T follicular helper cell (primary cell): ENCODE results near the gene TENT5D.
"Not testable (repeated sequence)": the region's sequence is repeated elsewhere in the genome, so short reads cannot be mapped to it uniquely, and the experiment has no call there.

Source experiments
- DNase-seq: peaks from one replicate; pipeline ENCODE4 v3.0.0-alpha.2; 2020; ENCODE audit warnings: low read depth
- total RNA-seq, 2 experiments: gene quantifications; one replicate each; lab custom pipeline; 2026; lab: John Stamatoyannopoulos, UW

TENT5D gene
- 0 to 0.04 reads per million in 2 experiments for total RNA-seq

DNA sequence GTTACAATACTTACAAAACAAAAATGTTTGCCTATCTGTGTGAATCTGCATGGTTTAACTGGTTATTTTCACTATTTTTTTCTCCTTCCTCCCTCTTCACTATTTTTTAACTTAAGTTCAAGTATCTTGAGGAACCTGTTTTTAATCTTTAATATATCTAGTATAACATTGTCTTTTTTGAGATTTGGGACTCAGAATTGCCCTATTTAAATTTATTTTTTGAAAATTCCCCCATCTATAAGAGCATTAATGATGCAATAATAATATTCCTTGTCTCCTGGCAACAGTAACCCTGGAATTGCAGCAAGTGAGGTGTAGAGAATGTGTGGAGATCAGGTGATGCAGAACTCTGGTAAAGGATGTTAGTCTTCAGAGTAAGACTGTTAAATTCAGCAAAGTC is at the start of gene TENT5D:
Gene TENT5D (plus strand): TSS at position 301 of the 400 bp plus-strand sequence. CDS start 22,093 bp downstream, outside the sequence.
- no peak for DNase-seq

DNA sequence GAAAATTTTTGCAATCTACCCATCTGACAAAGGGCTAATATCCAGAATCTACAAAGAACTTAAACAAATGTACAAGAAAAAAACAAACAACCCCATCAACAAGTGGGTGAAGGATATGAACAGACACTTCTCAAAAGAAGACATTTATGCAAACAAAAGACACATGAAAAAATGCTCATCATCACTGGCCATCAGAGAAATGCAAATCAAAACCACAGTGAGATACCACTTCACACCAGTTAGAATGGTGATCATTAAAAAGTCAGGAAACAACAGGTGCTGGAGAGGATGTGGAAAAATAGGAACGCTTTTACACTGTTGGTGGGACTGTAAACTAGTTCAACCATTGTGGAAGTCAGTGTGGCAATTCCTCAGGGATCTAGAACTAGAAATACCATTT is 34.6 kb upstream of the TENT5D start:
- DNase-seq = not testable (repeated sequence)

GRCh38 chrX:80388206-80388605 is 32.0 kb upstream of the TENT5D start:
- no peak for DNase-seq

- no peak for DNase-seq
These were observed 8.2 kb upstream of the TENT5D start for GRCh38 chrX:80412042-80412441.

GRCh38 chrX:80423000-80423399 is 2.8 kb downstream of the TENT5D start:
- no peak for DNase-seq

GRCh38 chrX:80423744-80424143 is 3.5 kb downstream of the TENT5D start:
- DNase-seq = no peak

DNA sequence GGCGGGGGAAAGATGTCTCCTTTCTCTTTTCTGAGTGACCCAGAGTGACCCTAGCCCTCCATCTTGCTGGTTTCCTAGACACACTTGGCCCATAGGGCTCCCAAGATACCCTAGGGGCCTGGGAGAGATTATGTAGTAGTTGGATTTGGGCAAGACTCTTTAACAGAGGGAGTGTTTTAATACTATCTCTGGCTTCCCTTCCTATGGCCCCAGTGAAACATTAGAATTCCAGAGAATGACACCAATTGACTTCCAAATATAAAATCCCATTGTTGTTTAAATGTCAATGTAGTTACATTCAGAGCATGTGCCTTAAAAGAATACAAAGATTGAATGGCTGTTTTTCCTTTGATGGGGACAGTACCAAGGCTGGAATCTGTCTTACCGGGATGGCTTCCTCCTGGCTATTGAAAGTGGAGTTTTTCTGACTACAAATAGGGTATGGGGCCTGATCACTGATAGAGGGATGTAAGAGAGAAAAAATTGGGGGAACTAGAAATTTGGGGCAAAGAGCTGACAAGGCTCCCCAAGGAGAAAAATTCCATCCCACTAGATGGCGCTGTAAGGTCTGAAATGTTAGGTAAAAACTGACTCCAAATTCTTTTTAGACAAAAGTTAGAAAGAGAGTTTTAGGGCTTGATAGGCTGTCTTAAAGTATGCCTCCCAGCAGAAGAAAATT is 10.7 kb downstream of the TENT5D start:
- no peak for DNase-seq

DNA sequence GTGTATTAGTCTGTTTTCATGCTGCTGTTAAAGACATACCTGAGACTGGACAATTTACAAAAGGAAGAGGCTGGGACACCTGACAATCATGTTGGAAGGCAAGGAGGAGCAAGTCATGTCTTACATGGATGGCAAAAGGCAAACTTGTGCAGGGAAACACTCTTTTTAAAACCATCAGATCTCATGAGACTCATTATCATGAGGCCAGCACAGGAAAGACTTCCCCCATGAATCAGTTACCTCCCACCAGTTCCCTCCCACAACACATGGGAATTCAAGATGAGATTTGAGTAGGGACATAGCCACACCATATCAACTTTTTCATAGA is 11.2 kb downstream of the TENT5D start:
- no peak for DNase-seq

DNA sequence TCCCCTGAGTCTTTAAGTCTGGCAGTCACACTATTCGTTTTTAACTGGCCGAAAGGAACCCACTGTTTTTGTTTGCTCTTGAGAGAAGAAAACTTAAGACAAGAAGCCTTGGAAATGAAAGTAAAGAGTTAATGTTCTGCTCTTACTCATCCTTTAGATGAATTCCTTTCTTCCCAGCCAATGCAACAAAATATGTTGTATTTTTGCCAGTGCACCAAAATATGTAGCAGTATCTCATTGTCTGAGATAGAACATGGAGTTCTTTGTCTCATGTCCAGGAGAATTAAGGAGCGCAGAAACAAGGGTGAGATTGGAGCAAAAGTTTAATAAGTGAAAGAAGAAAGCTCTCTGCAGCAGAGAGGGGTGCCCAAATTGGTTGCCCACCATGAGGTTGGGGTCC is 12.2 kb downstream of the TENT5D start:
- no peak for DNase-seq

DNA sequence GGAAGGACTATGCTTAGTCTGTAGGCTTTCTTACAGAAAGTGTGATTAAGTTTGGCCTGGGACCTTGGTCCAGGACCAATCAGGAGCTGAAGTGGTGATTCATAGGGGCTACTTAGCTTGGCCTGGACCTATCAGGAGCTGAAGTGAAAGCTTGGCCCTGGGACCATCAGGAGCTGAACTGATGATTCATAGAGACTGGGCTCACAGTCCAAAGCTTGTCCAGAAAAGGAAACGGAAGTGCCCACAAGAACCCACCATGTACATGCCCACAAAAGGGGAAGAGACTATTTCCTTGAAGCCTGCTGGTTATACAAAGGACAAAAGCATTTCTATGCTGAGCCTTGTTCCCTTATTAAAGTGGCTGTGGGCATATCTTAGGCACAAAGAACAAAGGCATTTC is 12.6 kb downstream of the TENT5D start:
- DNase-seq = no peak

- not testable (repeated sequence) for DNase-seq
These were observed 47.9 kb downstream of the TENT5D start for GRCh38 chrX:80468166-80468565.

GRCh38 chrX:80471582-80471981 is 51.3 kb downstream of the TENT5D start:
- no peak for DNase-seq

DNA sequence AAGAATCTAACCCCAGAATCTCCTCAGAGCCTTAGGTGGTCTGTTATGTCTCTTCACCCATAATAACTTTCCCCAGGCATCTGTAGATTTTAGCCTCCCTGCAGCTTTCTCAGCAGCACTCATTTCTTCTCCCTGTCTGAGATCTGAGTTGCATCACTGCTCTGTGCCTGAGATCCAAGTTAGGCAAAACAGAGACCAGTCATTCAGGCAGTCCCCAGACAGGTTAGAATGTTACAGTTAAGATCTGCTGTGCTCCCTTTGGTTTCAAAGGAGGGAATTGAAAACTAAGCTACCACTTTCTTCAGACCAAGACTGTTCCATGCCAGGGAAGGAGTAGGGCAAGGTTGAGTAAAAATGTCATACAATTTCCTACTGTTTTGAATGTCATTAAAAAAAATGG is 65.3 kb downstream of the TENT5D start:
- no peak for DNase-seq

DNA sequence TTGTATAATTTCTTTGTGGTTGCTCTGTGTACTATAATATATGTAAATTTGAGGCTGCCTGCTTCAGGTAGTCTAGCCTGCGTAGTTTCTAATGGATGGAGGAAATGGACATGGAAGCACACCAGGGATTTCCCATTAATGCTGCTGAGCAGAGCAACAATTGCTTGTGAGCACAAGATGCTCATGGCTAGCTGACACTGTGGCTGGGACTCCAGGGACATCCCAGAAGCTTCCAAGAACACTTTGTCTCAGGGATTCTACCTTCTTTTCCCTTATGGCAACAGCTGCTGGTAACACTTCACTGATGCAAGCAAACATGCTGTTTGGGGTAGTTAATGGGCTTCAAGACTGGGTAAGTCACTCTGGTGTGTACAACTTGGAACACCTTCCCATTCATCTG is 66.1 kb downstream of the TENT5D start:
- no peak for DNase-seq

- DNase-seq = no peak
These were observed 68.9 kb downstream of the TENT5D start for GRCh38 chrX:80489166-80489565.
